DND-41 (cell line): ENCODE data around the gene EFNB2.

Experiments
- ATAC-seq: fragments of 200-7000 bp; cut with Tn5 transposase; 3 replicates; pipeline ENCODE4 v1.9.1; 2021; ENCODE audit warnings: low read depth; ENCODE audit not compliant: insufficient read depth
- DNase-seq: peaks from one replicate; pipeline ENCODE4 v3.0.0-alpha.2; 2020
- H2AFZ ChIP-seq: 2 replicates; pipeline ENCODE4 v1.6.0; 2012; ENCODE audit warnings: low read depth, low read length
- H3K27ac ChIP-seq: 2 replicates; pipeline ENCODE4 v1.5.1; 2012; ENCODE audit warnings: low read length, inconsistent platforms
- H3K27me3 ChIP-seq: fragments of 200-600 bp; sonication (generic); 2 replicates; pipeline ENCODE4 v1.6.0; 2012; ENCODE audit warnings: low read length, mild to moderate bottlenecking, inconsistent platforms; ENCODE audit not compliant: insufficient read depth, poor library complexity
- H3K36me3 ChIP-seq: 2 replicates; pipeline ENCODE4 v1.5.1; 2012; ENCODE audit warnings: low read length, inconsistent platforms; ENCODE audit not compliant: insufficient read depth
- H3K4me1 ChIP-seq: 2 replicates; pipeline ENCODE4 v1.5.1; 2012; ENCODE audit warnings: mild to moderate bottlenecking, low read length; ENCODE audit not compliant: insufficient read depth
- H3K4me2 ChIP-seq: 2 replicates; pipeline ENCODE4 v1.6.0; 2012; ENCODE audit warnings: mild to moderate bottlenecking, moderate library complexity, low read length, inconsistent platforms; ENCODE audit not compliant: insufficient read depth
- H3K4me3 ChIP-seq, 2 experiments: fragments of 200-600 bp in 1 of 2; shearing (Covaris generic) in 1 of 2; 2 replicates each; pipeline ENCODE4 v1.5.1; 2012 to 2016; ENCODE audit warnings: inconsistent platforms in 2 of 2, low read length in 2 of 2, mild to moderate bottlenecking in 2 of 2, low read depth in 1 of 2, moderate library complexity in 1 of 2
- H3K79me2 ChIP-seq: 2 replicates; pipeline ENCODE4 v1.6.0; 2012; ENCODE audit warnings: low read length, inconsistent platforms; ENCODE audit not compliant: insufficient read depth
- H3K9ac ChIP-seq: 2 replicates; pipeline ENCODE4 v1.6.0; 2012; ENCODE audit warnings: low read depth, mild to moderate bottlenecking, inconsistent platforms, low read length, moderate library complexity
- H3K9me3 ChIP-seq: 2 replicates; pipeline ENCODE4 v1.5.1; 2012; ENCODE audit warnings: low read length, moderate library complexity, mild to moderate bottlenecking, inconsistent platforms; ENCODE audit not compliant: insufficient read depth, severe bottlenecking
- H4K20me1 ChIP-seq: 2 replicates; pipeline ENCODE4 v1.6.0; 2012; ENCODE audit warnings: low read length; ENCODE audit not compliant: insufficient read depth
- CTCF ChIP-seq: IDR thresholded peaks from 2 replicates; pipeline ENCODE4 v1.5.1; 2012; ENCODE audit warnings: borderline replicate concordance, low read length, moderate library complexity, mild to moderate bottlenecking; ENCODE audit not compliant: poor library complexity, severe bottlenecking; ENCODE audit errors: extremely low read depth
- EZH2 ChIP-seq: IDR thresholded peaks from 3 replicates; pipeline ENCODE4 v1.6.1; 2012; ENCODE audit warnings: borderline replicate concordance, low read depth, mild to moderate bottlenecking, moderate library complexity, low read length, inconsistent platforms; ENCODE audit not compliant: severe bottlenecking

EFNB2 gene, protein sequence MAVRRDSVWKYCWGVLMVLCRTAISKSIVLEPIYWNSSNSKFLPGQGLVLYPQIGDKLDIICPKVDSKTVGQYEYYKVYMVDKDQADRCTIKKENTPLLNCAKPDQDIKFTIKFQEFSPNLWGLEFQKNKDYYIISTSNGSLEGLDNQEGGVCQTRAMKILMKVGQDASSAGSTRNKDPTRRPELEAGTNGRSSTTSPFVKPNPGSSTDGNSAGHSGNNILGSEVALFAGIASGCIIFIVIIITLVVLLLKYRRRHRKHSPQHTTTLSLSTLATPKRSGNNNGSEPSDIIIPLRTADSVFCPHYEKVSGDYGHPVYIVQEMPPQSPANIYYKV

GRCh38 chr13:106535552-106536243, at the start of gene EFNB2:
Gene EFNB2, minus strand, starts transcription at chr13:106535662. Its CDS starts 698 bp downstream, at chr13:106534964.
- no peak for DNase-seq
- Histone ChIP-seq H3K27ac (no peak within 1 kb of the TSS), H3K4me2 (no peak within 1 kb of the TSS)

DNA sequence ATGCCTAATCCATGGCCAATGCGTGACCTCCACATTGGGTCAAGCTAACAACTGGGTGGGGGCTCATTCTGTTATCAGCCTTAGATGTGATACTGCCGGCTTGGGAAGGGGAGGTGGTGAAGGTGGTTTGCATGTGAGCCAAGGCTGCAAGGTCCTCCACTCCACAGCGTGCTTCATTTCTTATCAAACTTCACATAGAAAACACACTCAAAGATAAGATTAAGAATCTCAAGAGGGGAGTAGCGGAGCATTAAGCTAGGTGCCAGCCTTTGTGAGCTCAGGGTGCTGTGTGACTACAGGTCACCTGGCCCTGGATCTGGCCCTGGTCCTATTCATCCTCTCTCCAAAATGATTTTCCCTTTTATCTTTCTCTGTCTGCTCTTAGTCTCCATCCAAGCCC, 45.8 kb upstream of the EFNB2 start:
- Histone ChIP-seq H3K4me1 (no peaks in the 10 kb centered on the region), H3K9ac (no peak overlapping the region), H3K79me2 (no peaks in the 10 kb centered on the region), H4K20me1 (no peaks in the 10 kb centered on the region), H3K27ac (no peak overlapping the region), H3K36me3 (no peaks in the 10 kb centered on the region), H3K27me3 (no peaks in the 10 kb centered on the region), H3K4me2 (no peak overlapping the region), H3K4me3 (no peak overlapping the region), H2AFZ (no peak overlapping the region), H3K9me3 (peaks cover 18% of the 10 kb centered on the region)
- DNase-seq (no peak), ATAC-seq (no peak)
- TF ChIP-seq CTCF, result no peak
- TF ChIP-seq EZH2, result no peak

More at GRCh38 chr13:106535552-106536243, at the start of gene EFNB2:
- Histone ChIP-seq H3K36me3 (peaks cover 24% of the 10 kb centered on the region), H3K27me3 (no peaks in the 10 kb centered on the region), H3K9ac (no peak within 1 kb of the TSS), H4K20me1 (peaks cover 2% of the 10 kb centered on the region; the same call in 1 of the 2 replicates), H3K79me2 (no peaks in the 10 kb centered on the region), H3K4me1 (no peaks in the 10 kb centered on the region), H2AFZ (no peak within 1 kb of the TSS), H3K4me3 (no peak within 1 kb of the TSS), H3K9me3 (peaks cover 6% of the 10 kb centered on the region)
- no peak for ATAC-seq
- TF ChIP-seq CTCF (no peak), EZH2 (no peak)

GRCh38 chr13:106575896-106576295, 40.4 kb upstream of the EFNB2 start:
- H3K4me1 ChIP-seq, result no peaks in the 10 kb centered on the region
- H2AFZ ChIP-seq, result no peak overlapping the region
- no peak for DNase-seq
- no peaks in the 10 kb centered on the region for H3K36me3 ChIP-seq
- no peaks in the 10 kb centered on the region for H4K20me1 ChIP-seq
- H3K4me3 ChIP-seq, result no peak overlapping the region
- ATAC-seq, result no peak
- no peak overlapping the region for H3K9ac ChIP-seq
- TF ChIP-seq CTCF, result no peak
- no peak for TF ChIP-seq EZH2
- no peak overlapping the region for H3K27ac ChIP-seq
- H3K79me2 ChIP-seq, result no peaks in the 10 kb centered on the region
- no peaks in the 10 kb centered on the region for H3K9me3 ChIP-seq
- H3K4me2 ChIP-seq, result no peak overlapping the region
- H3K27me3 ChIP-seq, result no peaks in the 10 kb centered on the region
